ENCODE measurements around the gene TMEM258. TPM values are rescaled to one million over a fixed set of nuclear protein-coding genes. Genes with fewer than 3 reads are reported as not detected.
A peak's percentile ranks its signal among the peaks of the same experiment; 100 is the strongest.

Gene TMEM258
- total RNA-seq, 1 donor from 2014 or later: 71.4 TPM

DNA sequence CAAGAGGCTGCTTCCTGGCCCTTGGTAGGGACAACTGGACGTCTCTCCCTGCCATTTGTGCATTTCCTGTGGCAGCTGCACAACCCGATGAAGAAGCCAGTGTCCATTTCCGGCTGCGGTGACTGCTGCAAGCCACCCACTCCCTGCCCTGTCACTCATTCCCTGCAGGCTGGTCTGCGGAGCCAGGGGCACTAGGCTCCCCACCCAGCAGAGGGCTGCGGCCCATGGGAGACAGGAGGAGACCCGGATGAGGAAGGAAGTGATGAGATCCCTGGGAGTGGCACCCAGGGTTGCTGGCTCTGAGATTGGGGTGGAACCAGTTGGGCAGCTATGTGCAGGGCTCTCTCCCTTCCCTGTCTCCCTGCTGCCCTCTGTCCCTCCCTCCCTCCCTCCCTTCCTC lies 50.0 kb downstream of the TMEM258 start:
- no peaks in the 10 kb centered on the region for H3K36me3 ChIP-seq
- Mint-ChIP-seq H3K4me1 (peaks cover 13% of the 10 kb centered on the region), H3K4me3 (no peak overlapping the region), H3K9me3 (no peaks in the 10 kb centered on the region), H3K27me3 (ENCODE audit: insufficient read depth, low read depth) (peaks cover 2% of the 10 kb centered on the region), H3K36me3 (no peaks in the 10 kb centered on the region), H3K27ac (peak overlapping the region; percentile 63)
- no peaks in the 10 kb centered on the region for H4K20me1 ChIP-seq (ENCODE audit: low read depth)
- H3K79me2 ChIP-seq (ENCODE audit: low read depth): no peaks in the 10 kb centered on the region
- H3K4me3 ChIP-seq: no peak overlapping the region
- H3K27me3 ChIP-seq: no peaks in the 10 kb centered on the region
- no peaks in the 10 kb centered on the region for H3K9me3 ChIP-seq (ENCODE audit: low read depth)
- no peak overlapping the region for H3K4me2 ChIP-seq
- no peak overlapping the region for H2AFZ ChIP-seq (replicated peaks)
- DNase-seq (ENCODE audit: low spot score): no peak
- no peaks in the 10 kb centered on the region for H3F3A ChIP-seq (ENCODE audit: low read depth)
- H3K9ac ChIP-seq: no peak overlapping the region
- H3K27ac ChIP-seq: no peak overlapping the region
- H3K4me1 ChIP-seq: peaks cover 5% of the 10 kb centered on the region
- TF ChIP-seq, protein P1, sequence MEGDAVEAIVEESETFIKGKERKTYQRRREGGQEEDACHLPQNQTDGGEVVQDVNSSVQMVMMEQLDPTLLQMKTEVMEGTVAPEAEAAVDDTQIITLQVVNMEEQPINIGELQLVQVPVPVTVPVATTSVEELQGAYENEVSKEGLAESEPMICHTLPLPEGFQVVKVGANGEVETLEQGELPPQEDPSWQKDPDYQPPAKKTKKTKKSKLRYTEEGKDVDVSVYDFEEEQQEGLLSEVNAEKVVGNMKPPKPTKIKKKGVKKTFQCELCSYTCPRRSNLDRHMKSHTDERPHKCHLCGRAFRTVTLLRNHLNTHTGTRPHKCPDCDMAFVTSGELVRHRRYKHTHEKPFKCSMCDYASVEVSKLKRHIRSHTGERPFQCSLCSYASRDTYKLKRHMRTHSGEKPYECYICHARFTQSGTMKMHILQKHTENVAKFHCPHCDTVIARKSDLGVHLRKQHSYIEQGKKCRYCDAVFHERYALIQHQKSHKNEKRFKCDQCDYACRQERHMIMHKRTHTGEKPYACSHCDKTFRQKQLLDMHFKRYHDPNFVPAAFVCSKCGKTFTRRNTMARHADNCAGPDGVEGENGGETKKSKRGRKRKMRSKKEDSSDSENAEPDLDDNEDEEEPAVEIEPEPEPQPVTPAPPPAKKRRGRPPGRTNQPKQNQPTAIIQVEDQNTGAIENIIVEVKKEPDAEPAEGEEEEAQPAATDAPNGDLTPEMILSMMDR (IDR thresholded peaks at IDR 0.05): no peak
- TF ChIP-seq EZH2phosphoT487 (IDR thresholded peaks at IDR 0.05): no peak
- TF ChIP-seq EZH2 (IDR thresholded peaks at IDR 0.05): no peak

GRCh38 chr11:61739966-61740365 lies 52.4 kb downstream of the TMEM258 start:
- Histone ChIP-seq H3K4me1 (no peaks in the 10 kb centered on the region), H3K9ac (no peak overlapping the region), H3K4me3 (no peak overlapping the region), H3K27me3 (no peaks in the 10 kb centered on the region), H3K36me3 (no peaks in the 10 kb centered on the region), H4K20me1 (ENCODE audit: low read depth) (no peaks in the 10 kb centered on the region), H2AFZ (replicated peaks) (no peak overlapping the region), H3K9me3 (ENCODE audit: low read depth) (no peaks in the 10 kb centered on the region), H3K27ac (no peak overlapping the region), H3K4me2 (no peak overlapping the region), H3F3A (ENCODE audit: low read depth) (no peaks in the 10 kb centered on the region), H3K79me2 (ENCODE audit: low read depth) (no peaks in the 10 kb centered on the region)
- H3K36me3 Mint-ChIP-seq: no peaks in the 10 kb centered on the region
- peaks cover 2% of the 10 kb centered on the region for H3K27me3 Mint-ChIP-seq (ENCODE audit: insufficient read depth, low read depth)
- TF ChIP-seq EZH2phosphoT487 (IDR thresholded peaks at IDR 0.05) (no peak), EZH2 (IDR thresholded peaks at IDR 0.05) (no peak)
- TF ChIP-seq, protein P1 (IDR thresholded peaks at IDR 0.05): no peak
- DNase-seq (ENCODE audit: low spot score): no peak
- H3K27ac Mint-ChIP-seq: no peak overlapping the region
- H3K4me1 Mint-ChIP-seq: peaks cover 3% of the 10 kb centered on the region
- H3K9me3 Mint-ChIP-seq: no peaks in the 10 kb centered on the region
- no peak overlapping the region for H3K4me3 Mint-ChIP-seq

- Histone ChIP-seq H2AFZ (replicated peaks) (no peak overlapping the region), H3K9ac (no peak overlapping the region), H4K20me1 (ENCODE audit: low read depth) (no peaks in the 10 kb centered on the region), H3K4me3 (no peak overlapping the region), H3K4me1 (no peaks in the 10 kb centered on the region), H3K9me3 (ENCODE audit: low read depth) (no peaks in the 10 kb centered on the region), H3K27ac (no peak overlapping the region), H3F3A (ENCODE audit: low read depth) (no peaks in the 10 kb centered on the region), H3K36me3 (no peaks in the 10 kb centered on the region), H3K4me2 (no peak overlapping the region), H3K27me3 (no peaks in the 10 kb centered on the region), H3K79me2 (ENCODE audit: low read depth) (no peaks in the 10 kb centered on the region)
- TF ChIP-seq, protein P1 (IDR thresholded peaks at IDR 0.05): no peak
- no peak for TF ChIP-seq EZH2 (IDR thresholded peaks at IDR 0.05)
- TF ChIP-seq EZH2phosphoT487 (IDR thresholded peaks at IDR 0.05): no peak
- H3K27me3 Mint-ChIP-seq (ENCODE audit: insufficient read depth, low read depth): peaks cover 2% of the 10 kb centered on the region
- H3K36me3 Mint-ChIP-seq: no peaks in the 10 kb centered on the region
- no peaks in the 10 kb centered on the region for H3K9me3 Mint-ChIP-seq
- H3K4me1 Mint-ChIP-seq: peaks cover 3% of the 10 kb centered on the region
- no peak overlapping the region for H3K4me3 Mint-ChIP-seq
- H3K27ac Mint-ChIP-seq: no peak overlapping the region
- DNase-seq (ENCODE audit: low spot score): no peak
Measured at GRCh38 chr11:61739413-61739812, 53.0 kb downstream of the TMEM258 start.

MicroRNAs encoded within 50 kb of the gene (microRNA counts, 767-probe panel; counts per million panel counts)
- microRNA hsa-miR-1908 (460 counts per million, percentile 90 among the panel's probes with 10 or more counts), microRNA hsa-miR-611 (460 counts per million, percentile 90 among the panel's probes with 10 or more counts)

Other genes starting within 250 kb of the TMEM258 start
- gene SYT7, start 211.5 kb downstream of the TMEM258 start, total RNA-seq (ENCODE audit: low replicate concordance): 0.73 and 4.4 TPM in 2 replicates
- 1.1 and 4.6 TPM in 2 replicates for gene DAGLA, start 112.2 kb downstream of the TMEM258 start, total RNA-seq (ENCODE audit: low replicate concordance)
- gene MYRF, start 40.0 kb downstream of the TMEM258 start, total RNA-seq (ENCODE audit: low replicate concordance): 1.9 and 5.8 TPM in 2 replicates
- gene FEN1, start 312 bp upstream of the TMEM258 start, total RNA-seq (ENCODE audit: low replicate concordance): 51.8 and 68.9 TPM in 2 replicates
- gene FADS1, start 24.4 kb upstream of the TMEM258 start, total RNA-seq (ENCODE audit: low replicate concordance): 163 and 184 TPM in 2 replicates
- gene FADS2, start 35.7 kb upstream of the TMEM258 start, total RNA-seq (ENCODE audit: low replicate concordance): 233 and 407 TPM in 2 replicates
- 10.1 and 28.7 TPM in 2 replicates for gene FADS3, start 98.9 kb upstream of the TMEM258 start, total RNA-seq (ENCODE audit: low replicate concordance)
- 1.4 TPM in 2 replicates for gene RAB3IL1, start 125.0 kb upstream of the TMEM258 start, total RNA-seq (ENCODE audit: low replicate concordance)
- 0.15 TPM in 1 of 2 replicates, not detected in the other for gene BEST1, start 157.8 kb upstream of the TMEM258 start, total RNA-seq (ENCODE audit: low replicate concordance)
- 649 and 846 TPM in 2 replicates for gene FTH1, start 175.0 kb upstream of the TMEM258 start, total RNA-seq (ENCODE audit: low replicate concordance)

Data from neural progenitor cell (in vitro differentiated cells).